A549 (cell line): ENCODE measurements around the gene DENND4B. TPM values are rescaled to one million over a fixed set of nuclear protein-coding genes. Genes with fewer than 3 reads are reported as not detected.

Source experiments
- ATAC-seq, 2 experiments: fragments of 200-7000 bp in 1 of 2; fragments of >200 bp in 1 of 2; cut with Nextera tagmentation in 1 of 2; cut with Tn5 transposase in 1 of 2; 3 replicates each; pipeline versions ENCODE4 v1.8.0 to v1.9.1; 2018 to 2020; ENCODE audit warnings: mild to moderate bottlenecking in 1 of 2, moderate library complexity in 1 of 2
- CTCF ChIA-PET: fragments of 300-600 bp; sonication (Branson Sonifier 250); formaldehyde crosslinking; extraction: SDS; loops from one replicate; lab custom pipeline; 2021; ENCODE audit warnings: antibody characterized with exemption, inconsistent platforms; lab: Yijun Ruan, JAX
- POLR2A ChIA-PET: fragments of 350-600 bp; formaldehyde crosslinking; extraction: SDS; loops from one replicate; lab custom pipeline; 2021; ENCODE audit warnings: antibody characterized with exemption, inconsistent platforms; lab: Yijun Ruan, JAX
- DNase-seq, 2 experiments: peaks; one replicate each; pipeline versions ENCODE4 v3.0.0 to v3.0.0-alpha.2; 2011 to 2016; ENCODE audit warnings: low read depth in 1 of 2, low spot score in 1 of 2
- FAIRE-seq: peaks from 2 replicates; lab custom pipeline; 2011; peaks lifted over from hg19 to GRCh38; lab: Jason Lieb, UNC
- H3K27ac ChIP-seq, 2 experiments: fragments of >200 bp; sonication (Bioruptor Twin); formaldehyde crosslinking; 3 replicates each; pipeline ENCODE4 v1.5.1; 2016 to 2017
- H3K4me1 ChIP-seq: fragments of >200 bp; sonication (Bioruptor Twin); formaldehyde crosslinking; 3 replicates; pipeline ENCODE4 v1.6.1; 2016
- H3K4me2 ChIP-seq: fragments of >200 bp; sonication (Bioruptor Twin); formaldehyde crosslinking; 3 replicates; pipeline ENCODE4 v1.6.1; 2016
- H3K4me3 ChIP-seq: fragments of >200 bp; sonication (Bioruptor Twin); formaldehyde crosslinking; 3 replicates; pipeline ENCODE4 v1.5.1; 2016
- H3K9me3 ChIP-seq: fragments of >200 bp; sonication (Bioruptor Twin); formaldehyde crosslinking; 3 replicates; pipeline ENCODE4 v1.6.1; 2016
- BHLHE40 ChIP-seq: IDR thresholded peaks from 2 replicates; pipeline ENCODE4 v1.6.1; 2012; ENCODE audit warnings: low read depth, low read length, inconsistent platforms
- CHD2 ChIP-seq: fragments of 150-350 bp; IDR thresholded peaks from 2 replicates; pipeline ENCODE4 v1.6.1; 2014; ENCODE audit warnings: low read length; ENCODE audit not compliant: partially characterized antibody
- CHD4 ChIP-seq: fragments of 200-600 bp; sonication (generic); IDR thresholded peaks from 2 replicates; pipeline ENCODE4 v1.6.1; 2016; ENCODE audit warnings: antibody characterized with exemption, mild to moderate bottlenecking, borderline replicate concordance
- FOSB ChIP-seq: fragments of 250-450 bp; sonication (Bioruptor Pico); IDR thresholded peaks from 2 replicates; pipeline ENCODE4 v1.5.0; 2020; ENCODE audit warnings: mild to moderate bottlenecking, moderate library complexity
- FOSL2 ChIP-seq, 2 experiments: fragments of 450-650 bp in 1 of 2; fragments of >200 bp in 1 of 2; sonication (Bioruptor Twin) in 1 of 2; formaldehyde crosslinking; IDR thresholded peaks; 2 replicates each; pipeline versions ENCODE4 v1.5.0 to v1.6.1; 2016 to 2020; ENCODE audit warnings: mild to moderate bottlenecking in 1 of 2, moderate library complexity in 1 of 2
- FOXS1 ChIP-seq: fragments of 250-450 bp; sonication (Bioruptor Pico); IDR thresholded peaks from 2 replicates; pipeline ENCODE4 v1.5.0; 2020; ENCODE audit warnings: mild to moderate bottlenecking, moderate library complexity
- GATA3 ChIP-seq: IDR thresholded peaks from 2 replicates; pipeline ENCODE4 v1.6.1; 2012; ENCODE audit warnings: borderline replicate concordance
- HOXA7 ChIP-seq: fragments of 250-450 bp; sonication (Bioruptor Pico); IDR thresholded peaks from 2 replicates; pipeline ENCODE4 v1.5.0; 2020; ENCODE audit warnings: mild to moderate bottlenecking, moderate library complexity
- HOXB13 ChIP-seq: fragments of 250-450 bp; sonication (Bioruptor Pico); IDR thresholded peaks from 2 replicates; pipeline ENCODE4 v1.5.0; 2020; ENCODE audit warnings: low read depth, mild to moderate bottlenecking, moderate library complexity
- JUN ChIP-seq, 2 experiments: fragments of >200 bp; sonication (Bioruptor Twin); formaldehyde crosslinking; IDR thresholded peaks; 2 replicates in 1 of 2; 3 replicates in 1 of 2; pipeline ENCODE4 v1.6.1; 2016 to 2017
- NPAS2 ChIP-seq: fragments of 250-450 bp; sonication (Bioruptor Pico); IDR thresholded peaks from 2 replicates; pipeline ENCODE4 v1.8.0; 2022; ENCODE audit warnings: mild to moderate bottlenecking, moderate library complexity, borderline replicate concordance
- NR3C1 ChIP-seq: fragments of >200 bp; sonication (Bioruptor Twin); formaldehyde crosslinking; IDR thresholded peaks from 3 replicates; pipeline ENCODE4 v1.6.1; 2017
- PHF8 ChIP-seq: fragments of 200-600 bp; sonication (generic); IDR thresholded peaks from 2 replicates; pipeline ENCODE4 v1.6.1; 2016; ENCODE audit warnings: low read depth, mild to moderate bottlenecking, antibody characterized with exemption, moderate library complexity, borderline replicate concordance
- POLR2AphosphoS2 ChIP-seq: conservative IDR thresholded peaks from 2 replicates; pipeline ENCODE4 v1.6.1; 2012; ENCODE audit warnings: low read length, improper control_type of control experiment, inconsistent platforms
- RARB ChIP-seq: fragments of 250-450 bp; sonication (Bioruptor Pico); IDR thresholded peaks from 2 replicates; pipeline ENCODE4 v1.8.0; 2021; ENCODE audit warnings: mild to moderate bottlenecking, moderate library complexity
- RCOR1 ChIP-seq: fragments of 150-350 bp; IDR thresholded peaks from 2 replicates; pipeline ENCODE4 v1.6.1; 2014; ENCODE audit warnings: antibody characterized with exemption, low read length, low read depth
- SMC3 ChIP-seq: fragments of >200 bp; sonication (Bioruptor Twin); formaldehyde crosslinking; IDR thresholded peaks from 3 replicates; pipeline ENCODE4 v1.6.1; 2018; ENCODE audit warnings: inconsistent platforms
- TP53 ChIP-seq: fragments of 250-450 bp; sonication (Bioruptor Pico); IDR thresholded peaks from 2 replicates; pipeline ENCODE4 v1.5.0; 2021; ENCODE audit warnings: mild to moderate bottlenecking, moderate library complexity
- ZC3H11A ChIP-seq: fragments of 450-650 bp; IDR thresholded peaks from 2 replicates; pipeline ENCODE4 v1.6.1; 2014; ENCODE audit warnings: antibody characterized with exemption, mild to moderate bottlenecking
- ZFP36 ChIP-seq: fragments of 450-650 bp; IDR thresholded peaks from 2 replicates; pipeline ENCODE4 v1.6.1; 2014; ENCODE audit warnings: borderline replicate concordance; ENCODE audit not compliant: partially characterized antibody
- ZNF302 ChIP-seq: fragments of 250-450 bp; sonication (Bioruptor Pico); IDR thresholded peaks from 2 replicates; pipeline ENCODE4 v1.9.0; 2021; ENCODE audit warnings: inconsistent platforms, mild to moderate bottlenecking, moderate library complexity
- WGBS: methylation state at CpG from one replicate; pipeline ENCODE4 v1.1.6; 2017; ENCODE audit errors: missing lambda C conversion rate; 5-methylcytosine and 5-hydroxymethylcytosine counted together
- polyA plus RNA-seq, 4 experiments: library from polyadenylated mRNA; depleted of rRNA in 3 of 4; stranded (reverse); fragments of >200 nt; fragmentation: RNase III in 1 of 4; extraction: RNeasy Plus Mini Kit Qiagen cat#74134 plus additional on column Dnase treatment in 1 of 4; gene quantifications; 2 replicates in 3 of 4; 3 replicates in 1 of 4; pipeline ENCODE4 v1.2.3, GENCODE V29; 2011 to 2017
- TF ChIP-seq, protein P1 (sequence below): IDR thresholded peaks from 2 replicates; pipeline ENCODE4 v1.6.1; 2012; ENCODE audit warnings: low read depth, borderline replicate concordance
- TF ChIP-seq, protein P2 (sequence below): fragments of >200 bp; sonication (Bioruptor Twin); formaldehyde crosslinking; IDR thresholded peaks from 2 replicates; pipeline ENCODE4 v1.6.1; 2016
- TF ChIP-seq, protein P3 (sequence below): fragments of >200 bp; sonication (Bioruptor Twin); formaldehyde crosslinking; IDR thresholded peaks from 3 replicates; pipeline ENCODE4 v1.5.1; 2016
- TF ChIP-seq, protein P4 (sequence below): fragments of 150-350 bp; IDR thresholded peaks from 2 replicates; pipeline ENCODE4 v1.6.1; 2014; ENCODE audit warnings: low read depth, mild to moderate bottlenecking, low read length
- TF ChIP-seq, protein P5 (sequence below): IDR thresholded peaks from 2 replicates; pipeline ENCODE4 v1.6.1; 2012

DENND4B gene
- polyA plus RNA-seq, 2 of the 4 experiments (the other 2 are of a cell fraction): 18.7 to 43.3 TPM

DNA sequence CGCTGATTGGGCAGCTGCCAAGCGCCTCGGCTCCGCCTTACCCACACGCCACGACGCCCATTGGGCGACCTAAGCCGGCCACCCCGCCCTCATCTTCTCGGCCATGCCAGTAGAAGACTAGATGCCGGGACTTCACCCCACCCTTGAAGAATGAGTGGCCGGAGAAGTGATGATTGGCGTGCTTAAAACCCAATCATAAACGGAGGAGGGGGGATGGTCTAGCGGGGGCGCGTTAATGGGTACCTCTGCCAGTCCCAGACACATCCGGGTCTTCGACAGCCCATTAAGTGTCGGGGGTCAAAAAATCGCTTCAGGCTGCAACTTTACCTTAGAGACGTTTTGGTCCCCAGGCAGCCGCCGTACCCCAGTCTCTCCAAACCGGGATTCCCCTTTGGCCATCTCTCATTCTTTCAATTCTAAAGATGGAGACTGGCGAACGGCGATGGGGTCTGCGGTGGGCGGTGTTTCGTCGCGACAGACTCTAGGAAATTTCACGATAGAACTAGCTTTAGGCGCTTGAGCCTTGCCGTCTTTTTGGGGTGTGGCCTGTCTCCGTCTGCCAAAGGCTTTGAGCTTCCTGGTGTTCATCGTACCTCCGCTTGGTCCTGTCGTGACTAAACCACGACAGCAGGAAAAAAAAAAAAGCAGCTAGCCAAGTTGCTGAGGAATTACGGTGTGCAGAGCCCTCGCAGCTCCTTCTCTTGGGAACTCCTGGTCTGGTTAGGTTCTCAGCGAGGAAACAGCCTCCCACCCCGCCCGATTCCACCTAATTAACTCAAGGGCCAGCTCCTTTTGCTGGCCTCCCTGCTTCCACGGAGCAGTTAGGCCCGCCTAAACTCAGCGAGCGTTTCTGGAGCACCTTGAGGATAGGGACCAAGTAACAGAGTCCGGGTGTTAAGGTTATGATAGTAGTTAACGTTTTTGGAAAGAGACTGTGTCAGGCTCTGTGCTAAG is 23.3 kb downstream of the DENND4B start, which contains the start of gene GATAD2B (continued):
- no peak for TF ChIP-seq RARB (CRISPR knock-in tag)
- no peak for TF ChIP-seq FOSB
- TF ChIP-seq, protein P1, sequence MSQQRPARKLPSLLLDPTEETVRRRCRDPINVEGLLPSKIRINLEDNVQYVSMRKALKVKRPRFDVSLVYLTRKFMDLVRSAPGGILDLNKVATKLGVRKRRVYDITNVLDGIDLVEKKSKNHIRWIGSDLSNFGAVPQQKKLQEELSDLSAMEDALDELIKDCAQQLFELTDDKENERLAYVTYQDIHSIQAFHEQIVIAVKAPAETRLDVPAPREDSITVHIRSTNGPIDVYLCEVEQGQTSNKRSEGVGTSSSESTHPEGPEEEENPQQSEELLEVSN: peak; percentile 46; the same call in 1 of the 2 replicates
- peak; percentile 67; a peak in 3 of 5 replicates for TF ChIP-seq JUN (IDR thresholded peaks at IDR 0.05)
- no peak for TF ChIP-seq HOXB13 (CRISPR knock-in tag)
- TF ChIP-seq, protein P2, sequence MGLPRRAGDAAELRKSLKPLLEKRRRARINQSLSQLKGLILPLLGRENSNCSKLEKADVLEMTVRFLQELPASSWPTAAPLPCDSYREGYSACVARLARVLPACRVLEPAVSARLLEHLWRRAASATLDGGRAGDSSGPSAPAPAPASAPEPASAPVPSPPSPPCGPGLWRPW: no peak
- no peak for TF ChIP-seq ZC3H11A
- peak; percentile 74 for TF ChIP-seq PHF8
- TF ChIP-seq, all 56 proteins: peak for 9

DNA sequence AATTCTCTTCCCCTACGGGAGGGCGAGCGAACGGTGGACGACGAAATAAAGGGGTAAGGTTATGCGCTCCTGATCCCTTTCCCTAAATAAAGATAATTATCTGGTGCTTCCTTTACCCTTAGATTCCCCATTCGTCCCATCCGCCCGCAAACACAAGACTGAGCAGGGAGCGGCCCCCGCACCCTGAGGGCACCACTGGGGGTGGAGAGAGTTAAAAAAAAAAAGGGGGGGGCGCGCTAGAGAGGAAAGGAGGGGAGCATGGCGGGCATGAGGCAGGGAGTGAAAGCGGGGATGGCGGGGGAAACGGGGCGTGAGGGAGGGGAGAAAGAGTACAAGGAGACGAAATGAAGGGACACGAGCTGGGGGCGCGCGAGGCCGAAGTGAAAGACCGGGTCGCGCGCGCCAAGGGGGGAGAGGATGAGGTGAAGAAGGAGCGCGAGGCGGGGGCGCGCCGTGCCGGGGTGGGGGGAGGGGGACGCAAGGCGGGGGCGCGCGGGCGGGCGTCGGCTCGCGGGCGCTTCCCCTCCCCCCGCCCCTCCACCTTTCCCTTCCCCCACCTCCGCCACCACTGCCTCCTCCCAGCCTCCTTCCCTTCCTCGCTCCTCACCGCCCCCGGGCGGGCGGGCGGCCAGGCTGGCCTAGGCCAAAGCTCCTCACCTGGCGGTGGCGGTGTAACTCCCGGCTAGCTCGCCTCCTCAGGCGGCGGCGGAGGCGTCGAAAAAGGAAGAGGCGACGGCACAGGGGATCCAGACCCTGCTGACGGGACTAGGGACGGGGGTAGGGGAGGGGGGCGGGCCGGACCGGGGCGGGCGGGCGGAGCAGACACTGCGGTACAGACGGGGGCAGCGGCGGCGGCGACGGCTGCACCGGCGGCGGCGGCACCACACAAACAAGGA is 24.2 kb downstream of the DENND4B start:
- WGBS: 2% methylated on average over 34 of the region's 86 CpGs

More for the DNA sequence above, 24.2 kb downstream of the DENND4B start:
- POLR2A ChIA-PET: interaction anchor here (0.8 to 2.1 kb wide), 12 partner anchors 11 to 91 kb away, joined by 3 to 12 read pairs (median 4); partner anchors contain the start of genes CREB3L4, DENND4B, JTB and RPS27
- CTCF ChIA-PET: interaction anchor here (0.5 to 4.5 kb wide), 15 partner anchors 11 to 427 kb away, joined by 3 to 15 read pairs (median 4); partner anchors contain the start of genes DENND4B, RAB13 and SLC39A1
- Histone ChIP-seq H3K4me2 (peak overlapping the region; percentile 72), H3K4me3 (peak overlapping the region; percentile 80)
- no peak for FAIRE-seq
- TF ChIP-seq, protein P1: no peak
- TF ChIP-seq HOXA7 (CRISPR knock-in tag): no peak
- TF ChIP-seq NR3C1: no peak
- TF ChIP-seq FOSL2 (IDR thresholded peaks at IDR 0.05): no peak
- TF ChIP-seq FOSL2 (CRISPR knock-in tag; IDR thresholded peaks at IDR 0.05): no peak
- TF ChIP-seq, protein P3, sequence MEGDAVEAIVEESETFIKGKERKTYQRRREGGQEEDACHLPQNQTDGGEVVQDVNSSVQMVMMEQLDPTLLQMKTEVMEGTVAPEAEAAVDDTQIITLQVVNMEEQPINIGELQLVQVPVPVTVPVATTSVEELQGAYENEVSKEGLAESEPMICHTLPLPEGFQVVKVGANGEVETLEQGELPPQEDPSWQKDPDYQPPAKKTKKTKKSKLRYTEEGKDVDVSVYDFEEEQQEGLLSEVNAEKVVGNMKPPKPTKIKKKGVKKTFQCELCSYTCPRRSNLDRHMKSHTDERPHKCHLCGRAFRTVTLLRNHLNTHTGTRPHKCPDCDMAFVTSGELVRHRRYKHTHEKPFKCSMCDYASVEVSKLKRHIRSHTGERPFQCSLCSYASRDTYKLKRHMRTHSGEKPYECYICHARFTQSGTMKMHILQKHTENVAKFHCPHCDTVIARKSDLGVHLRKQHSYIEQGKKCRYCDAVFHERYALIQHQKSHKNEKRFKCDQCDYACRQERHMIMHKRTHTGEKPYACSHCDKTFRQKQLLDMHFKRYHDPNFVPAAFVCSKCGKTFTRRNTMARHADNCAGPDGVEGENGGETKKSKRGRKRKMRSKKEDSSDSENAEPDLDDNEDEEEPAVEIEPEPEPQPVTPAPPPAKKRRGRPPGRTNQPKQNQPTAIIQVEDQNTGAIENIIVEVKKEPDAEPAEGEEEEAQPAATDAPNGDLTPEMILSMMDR: peak; percentile 17; the same call in 1 of the 3 replicates
- TF ChIP-seq SMC3: 0 out of 3 replicates have a peak, but pooled peaks have one; percentile 6
- no peak for TF ChIP-seq HOXB13 (CRISPR knock-in tag)
- TF ChIP-seq CHD2: no peak
- peak in 1 of 2 experiments; percentile 59; a peak in 1 of 5 replicates for TF ChIP-seq JUN (IDR thresholded peaks at IDR 0.05)
- TF ChIP-seq NPAS2 (CRISPR knock-in tag): no peak
- TF ChIP-seq FOSB: no peak
- TF ChIP-seq CHD4: no peak
- no peak for TF ChIP-seq RARB (CRISPR knock-in tag)
- no peak for TF ChIP-seq FOXS1
- no peak for TF ChIP-seq BHLHE40
- TF ChIP-seq, protein P4, sequence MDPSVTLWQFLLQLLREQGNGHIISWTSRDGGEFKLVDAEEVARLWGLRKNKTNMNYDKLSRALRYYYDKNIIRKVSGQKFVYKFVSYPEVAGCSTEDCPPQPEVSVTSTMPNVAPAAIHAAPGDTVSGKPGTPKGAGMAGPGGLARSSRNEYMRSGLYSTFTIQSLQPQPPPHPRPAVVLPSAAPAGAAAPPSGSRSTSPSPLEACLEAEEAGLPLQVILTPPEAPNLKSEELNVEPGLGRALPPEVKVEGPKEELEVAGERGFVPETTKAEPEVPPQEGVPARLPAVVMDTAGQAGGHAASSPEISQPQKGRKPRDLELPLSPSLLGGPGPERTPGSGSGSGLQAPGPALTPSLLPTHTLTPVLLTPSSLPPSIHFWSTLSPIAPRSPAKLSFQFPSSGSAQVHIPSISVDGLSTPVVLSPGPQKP: no peak
- no peak for TF ChIP-seq ZNF302 (CRISPR knock-in tag)
- TF ChIP-seq GATA3: no peak
- TF ChIP-seq PHF8: peak; percentile 39; the same call in 1 of the 2 replicates
- TF ChIP-seq, protein P5, sequence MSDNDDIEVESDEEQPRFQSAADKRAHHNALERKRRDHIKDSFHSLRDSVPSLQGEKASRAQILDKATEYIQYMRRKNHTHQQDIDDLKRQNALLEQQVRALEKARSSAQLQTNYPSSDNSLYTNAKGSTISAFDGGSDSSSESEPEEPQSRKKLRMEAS: no peak
- TF ChIP-seq TP53 (CRISPR knock-in tag): no peak
- TF ChIP-seq RCOR1: no peak
- no peak for TF ChIP-seq POLR2AphosphoS2
- no peak for TF ChIP-seq ZFP36
- TF ChIP-seq, protein P2: no peak
- TF ChIP-seq, all 56 proteins: peak for 4
- Histone ChIP-seq H3K27ac (peak overlapping the region; percentile 88 to 98), H3K9me3 (no peaks in the 10 kb centered on the region), H3K4me1 (peaks cover 24% of the 10 kb centered on the region)
- DNase-seq (peak in 1 of 2 experiments; percentile 49), ATAC-seq (peak; percentile 57 to 70)
